ENCODE results near the gene C1orf116. TPM values are rescaled to one million over a fixed set of nuclear protein-coding genes. Genes with fewer than 3 reads are reported as not detected.

The C1orf116 gene
- total RNA-seq, 1 experiment from 2014 or later = 0.09 TPM

DNA sequence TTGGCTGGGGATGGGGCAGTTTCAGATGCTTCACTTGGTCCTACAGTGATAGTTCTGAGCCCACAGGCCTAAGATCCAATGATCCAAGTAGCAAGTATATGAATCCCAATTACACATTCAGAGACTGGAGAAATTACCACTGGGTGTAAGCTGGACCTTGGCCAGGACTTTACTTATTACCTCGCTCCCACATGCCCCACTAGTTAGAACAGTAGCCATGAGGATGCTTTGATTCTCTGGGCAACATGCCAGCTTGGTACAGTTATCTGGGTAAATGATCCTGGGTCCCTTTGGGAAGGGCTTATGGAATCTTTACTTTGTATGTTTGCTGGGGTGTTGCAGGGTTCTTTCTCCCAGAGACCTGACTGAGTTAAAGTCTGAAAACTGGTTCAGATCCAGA, 57.2 kb downstream of the C1orf116 start:
- TF ChIP-seq EZH2 (IDR thresholded peaks at IDR 0.05; ENCODE audit: borderline replicate concordance, low read depth, low read length, poor library complexity, severe bottlenecking) = no peak
- TF ChIP-seq, protein P1, sequence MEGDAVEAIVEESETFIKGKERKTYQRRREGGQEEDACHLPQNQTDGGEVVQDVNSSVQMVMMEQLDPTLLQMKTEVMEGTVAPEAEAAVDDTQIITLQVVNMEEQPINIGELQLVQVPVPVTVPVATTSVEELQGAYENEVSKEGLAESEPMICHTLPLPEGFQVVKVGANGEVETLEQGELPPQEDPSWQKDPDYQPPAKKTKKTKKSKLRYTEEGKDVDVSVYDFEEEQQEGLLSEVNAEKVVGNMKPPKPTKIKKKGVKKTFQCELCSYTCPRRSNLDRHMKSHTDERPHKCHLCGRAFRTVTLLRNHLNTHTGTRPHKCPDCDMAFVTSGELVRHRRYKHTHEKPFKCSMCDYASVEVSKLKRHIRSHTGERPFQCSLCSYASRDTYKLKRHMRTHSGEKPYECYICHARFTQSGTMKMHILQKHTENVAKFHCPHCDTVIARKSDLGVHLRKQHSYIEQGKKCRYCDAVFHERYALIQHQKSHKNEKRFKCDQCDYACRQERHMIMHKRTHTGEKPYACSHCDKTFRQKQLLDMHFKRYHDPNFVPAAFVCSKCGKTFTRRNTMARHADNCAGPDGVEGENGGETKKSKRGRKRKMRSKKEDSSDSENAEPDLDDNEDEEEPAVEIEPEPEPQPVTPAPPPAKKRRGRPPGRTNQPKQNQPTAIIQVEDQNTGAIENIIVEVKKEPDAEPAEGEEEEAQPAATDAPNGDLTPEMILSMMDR (conservative IDR thresholded peaks at IDR 0.05; ENCODE audit: low read depth, low read length) = no peak
- intact Hi-C loops (cut with micrococcal nuclease; ENCODE audit: unreplicated experiment) = no loop called here
- Histone ChIP-seq H3K27ac (ENCODE audit: low read depth, low read length, poor library complexity, severe bottlenecking) (no peak overlapping the region), H3K9me3 (ENCODE audit: low read depth, low read length, poor library complexity, severe bottlenecking) (no peaks in the 10 kb centered on the region), H3K4me1 (ENCODE audit: insufficient read depth, low read length, poor library complexity, severe bottlenecking) (no peaks in the 10 kb centered on the region), H3K27me3 (replicated peaks; ENCODE audit: insufficient read depth, low read depth, low read length, poor library complexity) (peaks cover 43% of the 10 kb centered on the region), H3K4me3 (ENCODE audit: low read depth, low read length, poor library complexity, severe bottlenecking) (no peak overlapping the region), H3K36me3 (ENCODE audit: insufficient read depth, low read length, poor library complexity, severe bottlenecking) (no peaks in the 10 kb centered on the region)
- ChIA-PET POLR2A (ENCODE audit: low non-redundant PET) (no interaction called here), CTCF (no interaction called here)
- DNase-seq (ENCODE audit: low spot score) = no peak
- BruUV-seq (replicated peaks) = no TSS peak

DNA sequence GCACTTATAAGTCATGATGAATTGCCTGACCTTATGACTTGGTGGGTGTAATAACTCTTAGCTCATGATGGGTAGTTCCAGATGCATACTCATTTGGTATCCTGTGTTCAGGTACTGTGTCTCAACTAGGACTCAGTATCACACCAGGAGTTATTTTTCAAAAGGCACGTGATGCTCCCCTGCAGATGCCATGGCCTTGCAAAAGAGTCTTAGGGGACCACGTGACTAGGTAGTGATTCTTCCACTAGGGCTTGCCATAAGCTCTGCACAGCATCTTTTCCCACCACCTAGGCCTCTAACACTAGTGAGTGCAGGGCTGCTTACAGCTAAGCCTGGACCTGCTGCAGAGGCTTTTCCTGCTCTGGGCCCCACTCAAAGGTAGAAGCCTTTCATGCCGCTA, 58.4 kb downstream of the C1orf116 start:
- Histone ChIP-seq H3K36me3 (ENCODE audit: insufficient read depth, low read length, poor library complexity, severe bottlenecking) (no peaks in the 10 kb centered on the region), H3K9me3 (ENCODE audit: low read depth, low read length, poor library complexity, severe bottlenecking) (no peaks in the 10 kb centered on the region), H3K4me3 (ENCODE audit: low read depth, low read length, poor library complexity, severe bottlenecking) (no peak overlapping the region), H3K4me1 (ENCODE audit: insufficient read depth, low read length, poor library complexity, severe bottlenecking) (no peaks in the 10 kb centered on the region), H3K27me3 (replicated peaks; ENCODE audit: insufficient read depth, low read depth, low read length, poor library complexity) (peaks cover 52% of the 10 kb centered on the region), H3K27ac (ENCODE audit: low read depth, low read length, poor library complexity, severe bottlenecking) (no peak overlapping the region)
- TF ChIP-seq, protein P1 (conservative IDR thresholded peaks at IDR 0.05; ENCODE audit: low read depth, low read length) = no peak
- no peak for TF ChIP-seq EZH2 (IDR thresholded peaks at IDR 0.05; ENCODE audit: borderline replicate concordance, low read depth, low read length, poor library complexity, severe bottlenecking)
- ChIA-PET CTCF (no interaction called here), POLR2A (ENCODE audit: low non-redundant PET) (no interaction called here)
- intact Hi-C loops (cut with micrococcal nuclease; ENCODE audit: unreplicated experiment) = no loop called here
- DNase-seq (ENCODE audit: low spot score) = no peak
- no TSS peak for BruUV-seq (replicated peaks)

DNA sequence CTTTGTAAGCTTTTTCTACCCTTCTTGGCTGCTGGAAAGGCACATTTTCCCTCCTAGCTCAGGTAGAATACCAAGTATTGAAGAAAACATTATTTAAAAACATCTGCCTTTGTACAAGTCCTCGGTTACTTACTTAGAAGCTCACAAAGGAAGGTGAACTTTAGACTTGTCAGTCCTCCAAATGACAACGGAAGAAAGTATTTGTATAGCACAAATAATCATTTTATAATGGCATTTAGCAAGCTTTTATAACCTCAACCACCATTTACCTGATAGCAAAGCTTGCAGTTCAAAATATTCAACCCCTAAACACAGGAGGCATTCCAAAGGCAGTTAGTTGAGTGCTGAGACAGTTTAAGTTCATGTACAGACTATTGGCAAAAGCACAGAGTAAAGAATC, 59.8 kb downstream of the C1orf116 start:
- ChIA-PET POLR2A (ENCODE audit: low non-redundant PET) (no interaction called here), CTCF (interaction anchor here (1.1 kb wide), 1 partner anchor 112 kb away, joined by 3 read pairs; no protein-coding TSS in a partner anchor)
- Histone ChIP-seq H3K4me1 (ENCODE audit: insufficient read depth, low read length, poor library complexity, severe bottlenecking) (no peaks in the 10 kb centered on the region), H3K27me3 (replicated peaks; ENCODE audit: insufficient read depth, low read depth, low read length, poor library complexity) (peaks cover 52% of the 10 kb centered on the region), H3K9me3 (ENCODE audit: low read depth, low read length, poor library complexity, severe bottlenecking) (no peaks in the 10 kb centered on the region), H3K36me3 (ENCODE audit: insufficient read depth, low read length, poor library complexity, severe bottlenecking) (no peaks in the 10 kb centered on the region), H3K27ac (ENCODE audit: low read depth, low read length, poor library complexity, severe bottlenecking) (no peak overlapping the region), H3K4me3 (ENCODE audit: low read depth, low read length, poor library complexity, severe bottlenecking) (no peak overlapping the region)
- no TSS peak for BruUV-seq (replicated peaks)
- intact Hi-C loops (cut with micrococcal nuclease; ENCODE audit: unreplicated experiment) = no loop called here
- DNase-seq (ENCODE audit: low spot score) = no peak
- TF ChIP-seq, protein P1 (conservative IDR thresholded peaks at IDR 0.05; ENCODE audit: low read depth, low read length) = no peak
- TF ChIP-seq EZH2 (IDR thresholded peaks at IDR 0.05; ENCODE audit: borderline replicate concordance, low read depth, low read length, poor library complexity, severe bottlenecking) = no peak

Measured in A673 (cell line).